NCI-H1092 (cell line): ENCODE measurements around the gene IHH.

Experiments used
- DNase-seq: peaks from one replicate; lab custom pipeline; 2025; lab: John Stamatoyannopoulos, UW

Gene IHH

DNA sequence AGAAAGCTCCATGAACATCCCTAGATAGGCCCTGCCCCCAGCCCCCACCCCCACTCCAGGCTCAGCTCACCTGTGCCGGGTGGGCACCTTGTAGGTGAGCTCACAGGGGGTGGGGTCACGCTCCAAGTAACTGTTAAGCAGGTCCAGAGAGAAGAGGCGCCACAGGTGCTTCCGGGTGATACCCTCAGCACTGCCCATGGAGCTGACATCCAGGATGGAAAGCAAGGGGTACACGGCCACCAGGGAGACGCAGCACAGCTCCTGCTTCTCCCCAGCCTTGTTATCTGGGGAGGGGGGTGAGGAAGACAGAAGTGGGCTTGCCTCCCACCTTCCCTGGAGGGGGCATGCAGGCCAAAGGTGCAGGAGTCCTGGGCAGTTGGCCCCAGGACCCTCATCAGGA lies 41.3 kb downstream of the IHH start:
- no peak for DNase-seq

DNA sequence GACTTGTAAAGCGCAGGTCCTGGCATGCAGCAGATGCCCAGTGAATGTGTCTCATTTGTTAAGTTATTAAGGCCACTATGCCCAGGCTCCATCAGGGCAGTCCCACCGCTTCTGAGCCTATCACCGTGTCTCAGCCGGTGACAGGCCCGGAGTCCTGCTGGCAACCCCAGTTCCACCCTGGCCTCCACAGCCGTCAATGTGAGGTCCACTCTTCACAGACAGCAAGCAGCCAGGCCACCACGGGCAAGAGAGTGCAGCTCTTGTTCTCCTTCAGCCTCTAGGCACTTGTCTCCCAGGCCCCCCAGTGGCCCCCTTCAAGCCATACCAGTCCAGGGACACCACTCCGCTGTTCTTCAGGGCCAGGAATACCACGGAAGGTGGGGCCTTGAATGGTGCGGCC lies 42.0 kb downstream of the IHH start:
- DNase-seq = no peak

DNA sequence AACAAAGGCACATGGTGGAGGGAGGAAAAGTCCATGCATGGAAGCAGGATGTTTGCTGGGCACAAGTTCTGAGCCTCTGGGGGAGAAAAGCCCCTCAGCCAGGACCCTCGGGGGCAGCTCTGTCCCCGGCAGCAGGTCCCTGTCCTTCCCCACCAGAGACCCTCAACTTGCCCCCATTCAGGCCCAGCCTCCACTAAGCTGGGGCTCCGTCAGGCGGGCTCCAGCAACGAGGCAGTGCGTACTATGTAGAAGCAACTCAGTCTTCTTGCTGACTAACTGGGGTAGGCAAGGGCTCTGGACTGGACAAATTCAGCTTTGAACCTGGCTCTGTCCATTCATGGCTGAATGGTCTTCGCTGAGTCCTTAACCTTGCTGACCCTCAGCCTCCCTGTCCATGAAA lies 42.4 kb downstream of the IHH start:
- DNase-seq = no peak

DNA sequence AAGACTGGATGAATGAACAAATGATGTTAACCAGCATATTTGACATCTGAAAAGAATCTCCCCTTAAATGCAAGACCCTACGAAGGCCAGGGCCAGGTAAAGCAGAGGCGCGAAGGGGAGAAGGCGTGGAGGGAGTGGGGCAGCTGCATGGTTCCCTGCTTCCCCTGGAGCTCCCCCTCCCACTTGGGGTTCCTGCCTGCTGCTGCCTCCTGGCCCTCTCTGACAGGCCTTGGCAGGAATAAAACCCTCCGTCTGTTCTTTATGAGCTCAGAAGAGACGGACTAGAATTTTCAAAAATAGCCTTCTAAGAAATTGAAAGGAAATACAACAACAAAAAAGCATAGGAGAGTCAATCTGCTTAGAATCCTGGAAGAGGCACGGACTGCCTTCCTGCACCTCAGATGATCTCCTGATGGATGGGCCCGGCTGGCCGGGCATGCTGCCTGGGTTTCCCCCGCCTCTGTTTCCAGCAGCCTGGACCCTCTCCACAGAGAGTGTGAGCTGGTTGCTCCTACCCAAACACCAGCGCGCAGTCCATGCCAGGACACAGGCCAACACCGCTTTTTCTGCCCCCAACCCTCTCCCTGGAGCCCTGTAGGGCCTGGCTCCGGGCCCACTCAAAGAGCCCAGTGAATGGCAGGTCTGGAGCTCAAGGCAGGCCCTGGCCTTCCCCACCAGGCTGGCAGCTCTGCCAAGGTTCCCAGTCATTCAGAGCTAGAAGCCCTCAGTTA lies 43.4 kb downstream of the IHH start:
- DNase-seq = peak; percentile 48

DNA sequence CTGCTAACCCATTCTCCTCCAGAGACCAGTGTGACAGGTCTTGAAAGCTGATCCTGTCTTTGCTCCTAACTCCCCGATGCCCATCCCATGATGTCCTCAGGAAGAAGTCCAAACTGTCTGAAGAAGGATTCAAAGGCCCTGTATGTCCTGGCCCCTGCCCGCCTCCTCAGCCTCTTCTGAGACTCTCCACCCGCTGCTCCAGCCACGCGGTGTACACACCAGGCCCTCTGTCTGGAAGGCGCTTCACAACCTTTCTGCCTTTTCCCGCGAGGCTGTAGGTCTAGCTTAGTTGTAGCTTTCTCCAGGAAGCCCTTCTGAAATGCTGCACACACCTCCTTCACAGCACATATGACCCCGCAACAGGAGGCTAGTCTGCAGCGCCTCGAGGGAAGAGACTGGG lies 44.0 kb downstream of the IHH start:
- no peak for DNase-seq

DNA sequence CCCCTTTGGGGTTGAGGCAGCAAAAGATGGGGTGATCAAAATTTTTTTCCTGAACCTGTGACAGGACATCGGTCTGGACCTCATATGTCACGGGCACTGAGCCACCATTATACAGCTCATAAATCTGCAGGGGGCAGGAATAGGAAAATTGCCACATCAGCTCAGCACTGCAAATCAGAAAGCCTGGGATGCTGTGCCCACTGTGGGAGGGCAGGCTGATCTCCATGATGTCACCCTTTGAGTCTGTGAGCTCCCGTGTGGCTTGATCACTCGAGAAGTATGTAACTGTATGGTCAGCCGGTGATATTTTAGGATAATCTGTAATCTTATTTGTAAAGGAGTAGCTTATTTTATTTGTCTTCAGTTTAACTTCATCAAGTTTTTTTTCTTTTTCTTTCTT lies 49.8 kb downstream of the IHH start:
- no peak for DNase-seq

DNA sequence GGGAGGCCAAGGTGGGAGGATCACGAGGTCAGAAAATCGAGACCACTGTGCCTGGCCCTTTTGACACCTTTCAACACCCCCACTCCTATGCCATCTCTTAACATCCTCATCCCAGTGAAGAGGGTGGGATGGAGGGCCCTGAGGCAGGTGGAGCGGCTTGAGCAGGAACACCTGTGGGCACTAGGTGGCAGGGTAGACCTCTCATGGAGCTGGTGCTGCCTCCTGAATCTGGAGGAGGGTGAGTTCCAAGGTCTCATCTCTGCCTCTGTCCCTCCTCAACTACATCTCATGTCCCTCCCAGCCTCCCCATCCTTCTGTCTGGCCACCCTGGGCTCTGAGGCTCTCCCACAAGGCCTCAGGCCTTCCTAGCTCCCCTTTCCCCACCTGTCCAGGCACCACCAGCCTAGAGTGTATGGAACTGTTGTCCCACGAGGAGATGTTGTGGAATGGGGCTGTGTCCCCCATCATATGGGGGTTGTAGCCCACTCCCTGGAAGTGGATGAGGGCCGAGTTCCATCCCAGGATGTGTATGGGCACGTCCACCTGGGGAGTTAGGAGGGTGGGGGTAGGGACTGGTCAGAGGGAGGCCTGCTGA lies 50.5 kb downstream of the IHH start:
- no peak for DNase-seq

DNA sequence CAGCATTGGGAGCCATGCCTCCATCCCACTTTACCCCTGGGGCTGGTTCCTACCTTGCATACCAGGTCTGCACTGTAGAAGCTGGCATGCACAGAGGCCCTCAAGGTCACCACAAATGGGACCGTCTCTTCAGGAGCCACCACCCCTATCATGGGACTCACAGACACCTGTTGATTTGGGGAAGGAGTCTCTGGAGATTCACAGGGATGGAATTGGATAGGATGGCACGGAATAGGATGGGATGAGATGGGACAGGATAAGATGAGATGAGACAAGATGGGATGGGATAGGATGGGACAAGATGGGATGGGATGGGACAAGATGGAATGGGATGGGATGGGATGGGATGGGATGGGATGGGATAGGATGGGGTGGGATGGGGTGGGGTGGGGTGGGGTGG lies 51.4 kb downstream of the IHH start:
- no peak for DNase-seq
